ENCODE data around the gene MAPKAP1. TPM values are rescaled to one million over a fixed set of nuclear protein-coding genes. Genes with fewer than 3 reads are reported as not detected.

MAPKAP1 gene
- total RNA-seq, 1 donor from 2014 or later: 127 TPM

- no peaks in the 10 kb centered on the region for H3K9me3 ChIP-seq (replicated peaks)
- no peak for DNase-seq
- intact Hi-C loops (cut with micrococcal nuclease): no loop called here
- TF ChIP-seq, protein P1, sequence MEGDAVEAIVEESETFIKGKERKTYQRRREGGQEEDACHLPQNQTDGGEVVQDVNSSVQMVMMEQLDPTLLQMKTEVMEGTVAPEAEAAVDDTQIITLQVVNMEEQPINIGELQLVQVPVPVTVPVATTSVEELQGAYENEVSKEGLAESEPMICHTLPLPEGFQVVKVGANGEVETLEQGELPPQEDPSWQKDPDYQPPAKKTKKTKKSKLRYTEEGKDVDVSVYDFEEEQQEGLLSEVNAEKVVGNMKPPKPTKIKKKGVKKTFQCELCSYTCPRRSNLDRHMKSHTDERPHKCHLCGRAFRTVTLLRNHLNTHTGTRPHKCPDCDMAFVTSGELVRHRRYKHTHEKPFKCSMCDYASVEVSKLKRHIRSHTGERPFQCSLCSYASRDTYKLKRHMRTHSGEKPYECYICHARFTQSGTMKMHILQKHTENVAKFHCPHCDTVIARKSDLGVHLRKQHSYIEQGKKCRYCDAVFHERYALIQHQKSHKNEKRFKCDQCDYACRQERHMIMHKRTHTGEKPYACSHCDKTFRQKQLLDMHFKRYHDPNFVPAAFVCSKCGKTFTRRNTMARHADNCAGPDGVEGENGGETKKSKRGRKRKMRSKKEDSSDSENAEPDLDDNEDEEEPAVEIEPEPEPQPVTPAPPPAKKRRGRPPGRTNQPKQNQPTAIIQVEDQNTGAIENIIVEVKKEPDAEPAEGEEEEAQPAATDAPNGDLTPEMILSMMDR (IDR thresholded peaks at IDR 0.05; ENCODE audit: borderline replicate concordance): no peak
- no peaks in the 10 kb centered on the region for H3K27me3 ChIP-seq (ENCODE audit: low read depth)
- peaks cover 16% of the 10 kb centered on the region for H3K4me1 ChIP-seq
- H3K4me3 ChIP-seq: no peak overlapping the region
- H3K36me3 ChIP-seq: no peaks in the 10 kb centered on the region
- no peak overlapping the region for H3K27ac ChIP-seq (replicated peaks)
These were observed 53.7 kb downstream of the MAPKAP1 start for GRCh38 chr9:125653325-125653724.

- no peak for DNase-seq
- Histone ChIP-seq H3K4me1 (peaks cover 16% of the 10 kb centered on the region), H3K36me3 (no peaks in the 10 kb centered on the region), H3K9me3 (replicated peaks) (no peaks in the 10 kb centered on the region), H3K4me3 (no peak overlapping the region), H3K27me3 (ENCODE audit: low read depth) (no peaks in the 10 kb centered on the region), H3K27ac (replicated peaks) (no peak overlapping the region)
- intact Hi-C loops (cut with micrococcal nuclease): no loop called here
- TF ChIP-seq, protein P1 (IDR thresholded peaks at IDR 0.05; ENCODE audit: borderline replicate concordance): no peak
These were observed 54.2 kb downstream of the MAPKAP1 start for GRCh38 chr9:125652759-125653158.

- H3K27me3 ChIP-seq (ENCODE audit: low read depth): no peaks in the 10 kb centered on the region
- no peak overlapping the region for H3K27ac ChIP-seq (replicated peaks)
- no peak overlapping the region for H3K4me3 ChIP-seq
- no peaks in the 10 kb centered on the region for H3K9me3 ChIP-seq (replicated peaks)
- peaks cover 20% of the 10 kb centered on the region for H3K4me1 ChIP-seq
- intact Hi-C loops (cut with micrococcal nuclease): no loop called here
- no peak for DNase-seq
- TF ChIP-seq, protein P1 (IDR thresholded peaks at IDR 0.05; ENCODE audit: borderline replicate concordance): no peak
- no peaks in the 10 kb centered on the region for H3K36me3 ChIP-seq
These were observed 54.8 kb downstream of the MAPKAP1 start for GRCh38 chr9:125652233-125652594.

DNA sequence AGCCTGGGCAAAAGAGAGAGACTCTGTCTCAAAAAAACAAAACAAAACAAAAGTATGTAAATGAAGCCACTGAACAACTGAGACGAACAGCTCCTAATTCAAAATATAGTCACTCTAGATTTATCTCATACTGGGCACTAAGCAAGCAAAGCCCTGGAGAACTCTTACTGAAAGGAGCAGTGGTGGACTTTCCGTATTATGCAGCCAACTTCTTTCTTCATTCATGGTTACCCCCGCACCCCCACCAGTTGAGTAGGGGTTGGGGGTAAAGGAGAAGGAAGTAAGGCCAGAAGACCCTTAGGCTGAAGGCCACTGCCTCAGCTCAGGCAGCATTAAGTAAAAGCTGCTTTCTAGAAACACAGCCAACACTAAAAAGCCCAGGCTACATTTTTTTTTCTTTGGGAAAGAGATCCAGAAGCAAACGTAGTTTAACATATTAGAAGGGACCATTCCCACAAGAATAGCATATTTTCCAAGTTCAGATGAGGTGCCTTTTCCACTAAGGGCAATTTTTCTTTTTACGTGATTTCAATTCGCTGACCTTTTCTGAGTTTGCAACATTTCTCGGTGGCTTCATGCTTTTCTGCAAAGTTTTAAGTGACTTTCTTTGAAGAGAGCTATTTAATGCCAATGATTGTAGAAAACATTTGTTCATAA, 55.3 kb downstream of the MAPKAP1 start:
- no peak for DNase-seq
- Histone ChIP-seq H3K9me3 (replicated peaks) (no peaks in the 10 kb centered on the region), H3K4me3 (no peak overlapping the region), H3K27ac (replicated peaks) (no peak overlapping the region), H3K4me1 (peaks cover 26% of the 10 kb centered on the region), H3K27me3 (ENCODE audit: low read depth) (no peaks in the 10 kb centered on the region), H3K36me3 (no peaks in the 10 kb centered on the region)
- TF ChIP-seq, protein P1 (IDR thresholded peaks at IDR 0.05; ENCODE audit: borderline replicate concordance): no peak
- intact Hi-C loops (cut with micrococcal nuclease): no loop called here

GRCh38 chr9:125650271-125650737, 56.7 kb downstream of the MAPKAP1 start:
- intact Hi-C loops (cut with micrococcal nuclease): no loop called here
- DNase-seq: no peak
- Histone ChIP-seq H3K4me3 (no peak overlapping the region), H3K27ac (replicated peaks) (no peak overlapping the region), H3K27me3 (ENCODE audit: low read depth) (no peaks in the 10 kb centered on the region), H3K4me1 (peaks cover 30% of the 10 kb centered on the region), H3K36me3 (no peaks in the 10 kb centered on the region), H3K9me3 (replicated peaks) (no peaks in the 10 kb centered on the region)
- TF ChIP-seq, protein P1 (IDR thresholded peaks at IDR 0.05; ENCODE audit: borderline replicate concordance): no peak

Data from left ventricle myocardium inferior (tissue), 1 donor.